Kidney epithelial cell (primary cell): Measurements from ENCODE around the gene TTC8. TPM values are rescaled to one million over a fixed set of nuclear protein-coding genes. Genes with fewer than 3 reads are reported as not detected.

ENCODE experiments used
- DNase-seq: peaks from one replicate; pipeline ENCODE4 v3.0.0-alpha.2; 2010; ENCODE audit warnings: low read depth
- H3K27me3 ChIP-seq: 2 replicates; pipeline ENCODE4 v1.6.0; 2011; ENCODE audit warnings: low read length; ENCODE audit not compliant: control insufficient read depth, insufficient read depth
- H3K36me3 ChIP-seq: 2 replicates; pipeline ENCODE4 v1.5.1; 2011; ENCODE audit warnings: low read length; ENCODE audit not compliant: control insufficient read depth, insufficient read depth
- H3K4me3 ChIP-seq: 2 replicates; pipeline ENCODE4 v1.5.1; 2011; ENCODE audit warnings: low read depth, mild to moderate bottlenecking, control low read depth, low read length
- total RNA-seq: library from RNA; depleted of rRNA; stranded (reverse); fragments of >200 nt; gene quantifications from 2 replicates; pipeline ENCODE4 v1.2.3, GENCODE V29; 2015
- TF ChIP-seq, protein P1 (sequence below): IDR thresholded peaks from 2 replicates; pipeline ENCODE4 v1.5.1; 2011; ENCODE audit warnings: mild to moderate bottlenecking, moderate library complexity, low read length, control low read depth, inconsistent platforms; ENCODE audit not compliant: insufficient read depth, poor library complexity, severe bottlenecking

The TTC8 gene
- total RNA-seq, 1 donor from 2014 or later: 18.3 TPM

DNA sequence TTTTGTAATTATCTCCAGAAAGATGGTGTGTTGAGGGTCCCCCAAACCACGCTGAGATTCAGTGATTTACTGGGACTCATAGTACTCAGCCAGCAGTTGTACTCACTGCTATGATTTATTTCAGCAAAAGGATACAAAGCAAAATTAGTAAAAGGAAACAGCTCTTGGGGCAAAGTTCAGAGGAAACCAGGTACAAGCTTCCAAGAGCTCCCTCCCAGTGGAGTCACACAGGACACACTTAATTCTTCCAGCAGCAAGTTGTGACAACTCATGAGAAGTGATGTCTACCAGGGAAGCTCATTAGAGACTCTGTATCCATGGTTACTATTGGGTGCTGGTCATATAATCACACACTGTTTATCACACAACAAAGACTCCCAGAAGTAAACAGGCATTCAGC lies 38.7 kb downstream of the TTC8 start:
- DNase-seq: no peak
- H3K36me3 ChIP-seq: no peaks in the 10 kb centered on the region
- H3K4me3 ChIP-seq: no peak overlapping the region
- no peaks in the 10 kb centered on the region for H3K27me3 ChIP-seq
- TF ChIP-seq, protein P1, sequence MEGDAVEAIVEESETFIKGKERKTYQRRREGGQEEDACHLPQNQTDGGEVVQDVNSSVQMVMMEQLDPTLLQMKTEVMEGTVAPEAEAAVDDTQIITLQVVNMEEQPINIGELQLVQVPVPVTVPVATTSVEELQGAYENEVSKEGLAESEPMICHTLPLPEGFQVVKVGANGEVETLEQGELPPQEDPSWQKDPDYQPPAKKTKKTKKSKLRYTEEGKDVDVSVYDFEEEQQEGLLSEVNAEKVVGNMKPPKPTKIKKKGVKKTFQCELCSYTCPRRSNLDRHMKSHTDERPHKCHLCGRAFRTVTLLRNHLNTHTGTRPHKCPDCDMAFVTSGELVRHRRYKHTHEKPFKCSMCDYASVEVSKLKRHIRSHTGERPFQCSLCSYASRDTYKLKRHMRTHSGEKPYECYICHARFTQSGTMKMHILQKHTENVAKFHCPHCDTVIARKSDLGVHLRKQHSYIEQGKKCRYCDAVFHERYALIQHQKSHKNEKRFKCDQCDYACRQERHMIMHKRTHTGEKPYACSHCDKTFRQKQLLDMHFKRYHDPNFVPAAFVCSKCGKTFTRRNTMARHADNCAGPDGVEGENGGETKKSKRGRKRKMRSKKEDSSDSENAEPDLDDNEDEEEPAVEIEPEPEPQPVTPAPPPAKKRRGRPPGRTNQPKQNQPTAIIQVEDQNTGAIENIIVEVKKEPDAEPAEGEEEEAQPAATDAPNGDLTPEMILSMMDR: no peak

DNA sequence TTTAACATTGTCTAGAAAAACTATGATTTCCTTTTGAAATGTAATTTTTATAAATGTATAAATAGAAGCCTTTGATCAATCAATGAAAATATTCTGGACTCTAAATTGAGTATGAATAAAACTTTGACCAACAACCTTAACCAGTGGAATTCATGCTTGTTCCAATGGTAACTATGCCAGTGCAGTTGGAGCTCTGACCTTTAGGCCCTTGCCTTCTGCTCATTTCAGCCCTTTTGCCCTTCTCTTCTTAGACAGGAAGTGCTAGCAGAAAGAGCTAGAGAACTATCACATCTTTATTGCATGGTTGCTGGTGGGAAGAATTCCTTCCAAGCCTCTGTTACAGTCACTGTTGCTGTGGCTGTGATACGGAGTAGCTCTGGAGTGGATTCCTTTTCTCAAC lies 39.7 kb downstream of the TTC8 start:
- Histone ChIP-seq H3K4me3 (no peak overlapping the region), H3K27me3 (no peaks in the 10 kb centered on the region), H3K36me3 (no peaks in the 10 kb centered on the region)
- TF ChIP-seq, protein P1: no peak
- DNase-seq: no peak

DNA sequence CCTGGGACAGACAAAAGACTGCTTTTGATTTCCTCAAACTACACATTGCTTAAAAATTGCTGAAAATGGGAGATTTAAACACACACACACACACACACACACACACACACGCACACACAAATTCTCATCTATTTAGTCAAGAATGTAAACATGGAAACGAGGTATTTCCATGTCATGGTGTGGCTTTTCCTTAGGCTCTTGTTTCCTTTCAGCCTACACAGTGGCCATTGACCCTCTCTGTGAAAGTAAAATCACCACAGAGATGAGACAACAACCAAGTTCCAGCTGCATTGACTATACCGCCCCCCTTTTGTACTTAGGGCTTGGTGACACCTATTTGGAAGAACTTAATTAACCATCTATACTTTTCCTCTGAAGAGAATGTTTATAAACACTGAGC lies 41.9 kb downstream of the TTC8 start:
- TF ChIP-seq, protein P1: no peak
- Histone ChIP-seq H3K36me3 (peaks cover 1% of the 10 kb centered on the region), H3K27me3 (no peaks in the 10 kb centered on the region), H3K4me3 (no peak overlapping the region)
- no peak for DNase-seq

DNA sequence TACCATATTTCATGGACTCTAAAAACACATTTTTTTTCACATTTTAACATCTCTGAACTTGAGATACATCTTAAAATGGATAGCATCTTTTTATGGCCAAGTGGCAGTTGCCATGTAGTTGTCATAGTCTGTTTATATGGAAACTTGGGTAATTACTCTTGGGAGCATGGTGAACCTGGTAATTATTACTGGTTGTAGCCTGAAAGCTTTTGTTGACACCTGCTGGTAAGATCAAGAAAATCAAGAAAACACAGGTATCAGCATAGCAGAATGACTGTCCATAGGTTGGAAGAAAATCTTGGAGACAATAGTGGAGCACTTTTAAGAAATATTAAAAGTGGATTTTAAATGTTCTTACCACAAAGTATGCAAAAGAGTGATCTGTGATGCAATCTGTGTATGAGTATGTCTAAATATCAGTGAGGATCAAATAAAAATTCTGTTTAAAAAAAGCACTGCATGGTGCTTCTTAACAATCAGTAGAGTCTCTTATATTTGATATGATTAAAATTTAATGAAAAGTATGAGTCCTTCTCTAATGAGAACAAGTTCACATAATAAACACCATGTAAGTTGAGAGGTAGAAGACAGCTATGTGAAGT lies 44.2 kb downstream of the TTC8 start:
- peaks cover 5% of the 10 kb centered on the region for H3K36me3 ChIP-seq
- H3K4me3 ChIP-seq: no peak overlapping the region
- TF ChIP-seq, protein P1: peak; percentile 40
- DNase-seq: no peak
- H3K27me3 ChIP-seq: no peaks in the 10 kb centered on the region

DNA sequence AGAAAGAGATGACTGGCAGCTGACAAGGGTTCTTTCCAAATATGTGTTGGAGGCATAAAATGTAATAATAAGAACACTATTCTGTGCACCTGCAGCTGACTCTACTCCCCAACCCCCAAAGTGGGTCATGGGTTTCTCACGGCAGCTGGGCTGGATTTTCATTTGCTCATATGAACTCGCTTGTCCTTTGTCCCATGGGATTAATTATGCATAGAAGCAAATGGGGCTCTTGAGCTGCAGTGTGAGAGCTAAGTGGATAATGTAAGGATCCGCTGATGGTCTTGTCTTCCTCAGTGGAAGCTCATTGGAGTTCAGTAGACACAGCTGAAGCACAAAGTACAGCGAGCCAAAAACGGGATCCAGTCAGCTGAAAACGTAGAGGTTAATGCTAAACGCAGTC lies 46.3 kb downstream of the TTC8 start:
- Histone ChIP-seq H3K4me3 (no peak overlapping the region), H3K36me3 (peaks cover 5% of the 10 kb centered on the region), H3K27me3 (no peaks in the 10 kb centered on the region)
- TF ChIP-seq, protein P1: no peak
- DNase-seq: no peak

DNA sequence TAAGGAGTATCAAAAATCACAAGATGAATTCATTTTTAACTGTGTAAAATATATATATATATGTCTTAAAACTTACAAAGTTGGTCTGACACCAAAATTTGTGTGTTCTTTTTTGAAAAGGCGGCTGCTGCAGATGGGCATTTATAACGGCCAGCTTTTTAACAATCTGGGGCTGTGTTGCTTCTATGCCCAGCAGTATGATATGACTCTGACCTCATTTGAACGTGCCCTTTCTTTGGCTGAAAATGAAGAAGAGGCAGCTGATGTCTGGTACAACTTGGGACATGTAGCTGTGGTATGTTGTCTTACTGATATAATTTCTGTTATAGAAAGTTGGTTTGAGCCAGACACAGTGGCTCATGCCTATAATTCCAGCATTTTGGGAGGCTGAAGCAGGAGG lies 47.0 kb downstream of the TTC8 start:
- no peak for DNase-seq
- TF ChIP-seq, protein P1: no peak
- H3K27me3 ChIP-seq: no peaks in the 10 kb centered on the region
- H3K36me3 ChIP-seq: peaks cover 5% of the 10 kb centered on the region
- H3K4me3 ChIP-seq: no peak overlapping the region
